ENCODE data around the gene BABAM1.

Gene BABAM1

GRCh38 chr19:17226002-17226933 is 41.0 kb upstream of the BABAM1 start, which contains the start of gene OCEL1:
Gene OCEL1 (plus strand): TSS chr19:17226226. CDS start chr19:17226248, 22 bp downstream.
- Histone ChIP-seq H3K4me1 (peaks cover 8% of the 10 kb centered on the region), H3K27ac (peak within 1 kb of the TSS; percentile 87), H3K9me3 (ENCODE audit: control insufficient read depth, low read length) (no peaks in the 10 kb centered on the region), H3K27me3 (ENCODE audit: control insufficient read depth, insufficient read depth, low read length) (no peaks in the 10 kb centered on the region), H3K79me2 (no peaks in the 10 kb centered on the region), H3K9ac (peak within 1 kb of the TSS; percentile 19), H2AFZ (peak within 1 kb of the TSS; percentile 100), H3K4me2 (ENCODE audit: low read length) (peak within 1 kb of the TSS; percentile 97), H3K36me3 (ENCODE audit: control insufficient read depth, insufficient read depth, low read length) (no peaks in the 10 kb centered on the region), H3K4me3 (ENCODE audit: low read depth, low read length) (peak within 1 kb of the TSS; percentile 86)
- TF ChIP-seq, protein P1, sequence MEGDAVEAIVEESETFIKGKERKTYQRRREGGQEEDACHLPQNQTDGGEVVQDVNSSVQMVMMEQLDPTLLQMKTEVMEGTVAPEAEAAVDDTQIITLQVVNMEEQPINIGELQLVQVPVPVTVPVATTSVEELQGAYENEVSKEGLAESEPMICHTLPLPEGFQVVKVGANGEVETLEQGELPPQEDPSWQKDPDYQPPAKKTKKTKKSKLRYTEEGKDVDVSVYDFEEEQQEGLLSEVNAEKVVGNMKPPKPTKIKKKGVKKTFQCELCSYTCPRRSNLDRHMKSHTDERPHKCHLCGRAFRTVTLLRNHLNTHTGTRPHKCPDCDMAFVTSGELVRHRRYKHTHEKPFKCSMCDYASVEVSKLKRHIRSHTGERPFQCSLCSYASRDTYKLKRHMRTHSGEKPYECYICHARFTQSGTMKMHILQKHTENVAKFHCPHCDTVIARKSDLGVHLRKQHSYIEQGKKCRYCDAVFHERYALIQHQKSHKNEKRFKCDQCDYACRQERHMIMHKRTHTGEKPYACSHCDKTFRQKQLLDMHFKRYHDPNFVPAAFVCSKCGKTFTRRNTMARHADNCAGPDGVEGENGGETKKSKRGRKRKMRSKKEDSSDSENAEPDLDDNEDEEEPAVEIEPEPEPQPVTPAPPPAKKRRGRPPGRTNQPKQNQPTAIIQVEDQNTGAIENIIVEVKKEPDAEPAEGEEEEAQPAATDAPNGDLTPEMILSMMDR (IDR thresholded peaks at IDR 0.05): no peak

DNA sequence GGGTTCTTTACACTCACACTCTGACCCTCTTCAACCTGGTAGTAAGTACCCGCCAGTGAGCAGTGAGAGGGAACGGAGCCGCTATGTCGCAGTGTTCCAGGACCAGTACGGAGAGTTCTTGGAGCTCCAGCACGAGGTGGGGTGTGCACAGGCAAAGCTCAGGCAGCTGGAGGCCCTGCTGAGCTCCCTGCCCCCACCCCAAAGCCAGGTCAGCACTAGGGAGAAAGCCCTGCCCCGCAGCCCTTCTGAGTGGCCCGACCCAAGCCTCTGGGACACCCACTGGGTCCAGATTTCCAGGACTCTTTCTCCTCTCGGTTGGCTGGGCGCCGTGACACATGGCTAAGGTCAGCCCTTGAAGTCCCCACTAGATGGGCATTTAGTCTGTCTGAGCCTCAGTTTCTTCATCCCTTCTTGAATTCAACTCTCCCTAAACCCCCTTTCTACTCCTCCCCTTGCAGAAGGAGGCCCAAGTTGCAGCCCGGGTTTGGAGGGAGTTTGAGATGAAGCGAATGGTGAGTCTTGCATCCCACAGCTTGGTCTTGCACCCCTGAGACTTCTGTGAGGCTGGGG is 39.4 kb upstream of the BABAM1 start:
- Histone ChIP-seq H2AFZ (no peak overlapping the region), H3K4me2 (ENCODE audit: low read length) (no peak overlapping the region), H3K27ac (no peak overlapping the region)

DNA sequence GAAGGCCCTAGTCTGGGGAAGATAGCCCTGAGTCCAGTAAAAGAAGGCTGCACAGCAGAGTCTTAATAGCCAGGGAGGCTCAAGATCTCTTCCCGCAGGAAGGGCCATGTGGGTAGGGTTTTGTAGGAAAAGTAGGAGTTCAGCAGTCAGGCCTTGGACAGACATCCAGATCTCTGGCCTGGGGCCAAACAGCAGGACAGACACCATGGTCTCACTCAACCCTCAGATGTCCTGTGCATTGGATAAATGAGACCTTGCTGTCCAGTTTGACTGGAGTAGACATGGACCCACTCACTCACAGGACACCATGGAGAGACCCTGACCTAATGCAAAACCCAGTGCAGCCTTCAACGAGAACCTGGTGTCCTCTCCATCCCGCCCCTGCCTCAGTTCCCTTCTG is 37.4 kb upstream of the BABAM1 start:
- no peak overlapping the region for H3K4me3 ChIP-seq (ENCODE audit: low read depth, low read length)
- no peak overlapping the region for H2AFZ ChIP-seq
- H3K9ac ChIP-seq: no peak overlapping the region
- H3K4me1 ChIP-seq: peaks cover 12% of the 10 kb centered on the region
- peaks cover 8% of the 10 kb centered on the region for H3K79me2 ChIP-seq
- TF ChIP-seq, protein P1 (IDR thresholded peaks at IDR 0.05): no peak
- H3K9me3 ChIP-seq (ENCODE audit: control insufficient read depth, low read length): no peaks in the 10 kb centered on the region
- H3K36me3 ChIP-seq (ENCODE audit: control insufficient read depth, insufficient read depth, low read length): no peaks in the 10 kb centered on the region
- H3K27ac ChIP-seq: no peak overlapping the region
- H3K4me2 ChIP-seq (ENCODE audit: low read length): no peak overlapping the region
- no peaks in the 10 kb centered on the region for H3K27me3 ChIP-seq (ENCODE audit: control insufficient read depth, insufficient read depth, low read length)

More for the DNA sequence above, 39.4 kb upstream of the BABAM1 start:
- H3K36me3 ChIP-seq (ENCODE audit: control insufficient read depth, insufficient read depth, low read length): no peaks in the 10 kb centered on the region
- no peaks in the 10 kb centered on the region for H3K79me2 ChIP-seq
- peaks cover 8% of the 10 kb centered on the region for H3K4me1 ChIP-seq
- H3K4me3 ChIP-seq (ENCODE audit: low read depth, low read length): no peak overlapping the region
- H3K27me3 ChIP-seq (ENCODE audit: control insufficient read depth, insufficient read depth, low read length): no peaks in the 10 kb centered on the region
- no peak overlapping the region for H3K9ac ChIP-seq
- no peaks in the 10 kb centered on the region for H3K9me3 ChIP-seq (ENCODE audit: control insufficient read depth, low read length)
- TF ChIP-seq, protein P1 (IDR thresholded peaks at IDR 0.05): no peak

- Histone ChIP-seq H3K9me3 (ENCODE audit: control insufficient read depth, low read length) (no peaks in the 10 kb centered on the region), H3K79me2 (peaks cover 11% of the 10 kb centered on the region), H2AFZ (no peak overlapping the region), H3K27me3 (ENCODE audit: control insufficient read depth, insufficient read depth, low read length) (no peaks in the 10 kb centered on the region), H3K4me1 (peaks cover 16% of the 10 kb centered on the region), H3K4me3 (ENCODE audit: low read depth, low read length) (no peak overlapping the region), H3K27ac (no peak overlapping the region), H3K4me2 (ENCODE audit: low read length) (no peak overlapping the region), H3K9ac (no peak overlapping the region), H3K36me3 (ENCODE audit: control insufficient read depth, insufficient read depth, low read length) (no peaks in the 10 kb centered on the region)
- TF ChIP-seq, protein P1 (IDR thresholded peaks at IDR 0.05): no peak
These were observed 35.0 kb upstream of the BABAM1 start for GRCh38 chr19:17232258-17232657.
